ENCODE results near the gene ZNRF2. TPM values are rescaled to one million over a fixed set of nuclear protein-coding genes. Genes with fewer than 3 reads are reported as not detected.

Gene ZNRF2
- total and polyA plus RNA-seq, 2 of the 4 experiments (the other 2 are of a cell fraction), result 0.31 to 0.54 TPM

- Histone ChIP-seq H3K56ac (ENCODE audit: extremely low read depth, insufficient read depth, low read length) (no peak overlapping the region), H2BK120ac (ENCODE audit: low read depth, low read length) (no peak overlapping the region), H4K8ac (ENCODE audit: low read depth in 2 of 2, low read length in 2 of 2) (no peak overlapping the region), H4K20me1 (ENCODE audit: insufficient read depth, low read length) (no peaks in the 10 kb centered on the region), H4K5ac (ENCODE audit: low read depth, low read length) (no peak overlapping the region), H3K27ac (ENCODE audit: insufficient read depth, low read length) (no peak overlapping the region), H2BK20ac (ENCODE audit: low read depth, low read length) (no peak overlapping the region), H3K9ac (ENCODE audit: low read depth, low read length) (no peak overlapping the region), H3K4me2 (ENCODE audit: low read depth, low read length) (no peak overlapping the region), H3K9me3 (ENCODE audit: control insufficient read depth, insufficient read depth, low read length) (no peaks in the 10 kb centered on the region), H3K9me1 (ENCODE audit: insufficient read depth, low read length) (no peaks in the 10 kb centered on the region), H3K14ac (replicated peaks; ENCODE audit: low read depth, low read length) (no peak overlapping the region), H2AFZ (replicated peaks; ENCODE audit: low read length, poor library complexity) (no peak overlapping the region), H3K4me3 (ENCODE audit: insufficient read depth, low read depth, low read length) (no peak overlapping the region), H3K23ac (ENCODE audit: low read depth, low read length) (no peak overlapping the region), H3K36me3 (ENCODE audit: control insufficient read depth, insufficient read depth, low read length) (no peaks in the 10 kb centered on the region), H3K18ac (ENCODE audit: low read depth, low read length) (no peak overlapping the region), H2BK15ac (ENCODE audit: low read depth, low read length) (no peak overlapping the region), H3K4ac (ENCODE audit: low read depth, low read length) (no peak overlapping the region), H2AK5ac (ENCODE audit: low read depth, low read length) (no peak overlapping the region), H3K79me1 (ENCODE audit: low read depth in 1 of 2, low read length in 2 of 2) (no peaks in the 10 kb centered on the region; a peak in 2 of 4 replicates), H2AK9ac (replicated peaks; ENCODE audit: low read depth, low read length, poor library complexity) (no peak overlapping the region), H3K4me1 (ENCODE audit: control insufficient read depth, insufficient read depth, low read length) (no peaks in the 10 kb centered on the region), H2BK5ac (ENCODE audit: low read depth, low read length, poor library complexity, severe bottlenecking) (no peak overlapping the region), H3K27me3 (ENCODE audit: control insufficient read depth, insufficient read depth, low read length) (no peaks in the 10 kb centered on the region), H4K91ac (ENCODE audit: insufficient read depth, low read depth, low read length) (no peak overlapping the region)
- in situ Hi-C loops (cut with MboI; ENCODE audit: low sequenced_read_pairs) (no loop called here), dilution Hi-C loops (cut with HindIII; ENCODE audit: low sequenced_read_pairs, unreplicated experiment) (no loop called here), intact Hi-C loops (cut with micrococcal nuclease) (no loop called here)
- ChIA-PET POLR2A (ENCODE audit: unreplicated experiment) (no interaction called here), CTCF (no interaction called here)
- TF ChIP-seq POLR2A (IDR thresholded peaks at IDR 0.05; ENCODE audit: low read depth, low read length) (no peak), CTCF (conservative IDR thresholded peaks at IDR 0.05; ENCODE audit: low read depth, low read length) (no peak), CEBPB (IDR thresholded peaks at IDR 0.05; ENCODE audit: low read depth, low read length) (no peak), RFX5 (IDR thresholded peaks at IDR 0.05; ENCODE audit: low read depth, low read length) (no peak), MXI1 (IDR thresholded peaks at IDR 0.05; ENCODE audit: borderline replicate concordance, low read depth, low read length) (no peak), NFE2L2 (IDR thresholded peaks at IDR 0.05; ENCODE audit: low read depth, low read length) (no peak), BHLHE40 (IDR thresholded peaks at IDR 0.05; ENCODE audit: low read depth, low read length) (no peak), MAFK (IDR thresholded peaks at IDR 0.05; ENCODE audit: low read depth, low read length) (no peak), CHD1 (IDR thresholded peaks at IDR 0.05; ENCODE audit: low read depth, low read length) (no peak), USF2 (IDR thresholded peaks at IDR 0.05; ENCODE audit: low read depth, low read length) (no peak), MAZ (IDR thresholded peaks at IDR 0.05; ENCODE audit: borderline replicate concordance, low read depth, low read length) (no peak), FOS (IDR thresholded peaks at IDR 0.05; ENCODE audit: low read depth, low read length) (no peak), RAD21 (IDR thresholded peaks at IDR 0.05; ENCODE audit: low read length) (no peak), SMC3 (IDR thresholded peaks at IDR 0.05; ENCODE audit: low read depth, low read length) (no peak), RCOR1 (IDR thresholded peaks at IDR 0.05; ENCODE audit: insufficient replicate concordance, low read length) (no peak)
- TF ChIP-seq, protein P1, sequence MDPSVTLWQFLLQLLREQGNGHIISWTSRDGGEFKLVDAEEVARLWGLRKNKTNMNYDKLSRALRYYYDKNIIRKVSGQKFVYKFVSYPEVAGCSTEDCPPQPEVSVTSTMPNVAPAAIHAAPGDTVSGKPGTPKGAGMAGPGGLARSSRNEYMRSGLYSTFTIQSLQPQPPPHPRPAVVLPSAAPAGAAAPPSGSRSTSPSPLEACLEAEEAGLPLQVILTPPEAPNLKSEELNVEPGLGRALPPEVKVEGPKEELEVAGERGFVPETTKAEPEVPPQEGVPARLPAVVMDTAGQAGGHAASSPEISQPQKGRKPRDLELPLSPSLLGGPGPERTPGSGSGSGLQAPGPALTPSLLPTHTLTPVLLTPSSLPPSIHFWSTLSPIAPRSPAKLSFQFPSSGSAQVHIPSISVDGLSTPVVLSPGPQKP (IDR thresholded peaks at IDR 0.05; ENCODE audit: borderline replicate concordance, low read depth, low read length), result no peak
- no CpG with 5 or more reads among the region's 1 CpG for WGBS, 2 experiments (ENCODE audit: extremely low coverage in 2 of 2, insufficient read length in 1 of 2)
- DNase-seq (no peak), ATAC-seq (ENCODE audit: low read depth) (no peak)
- no TSS peak for BruUV-seq (replicated peaks)
These were observed 19.1 kb downstream of the ZNRF2 start for GRCh38 chr7:30303312-30304039.

Data from IMR-90 (cell line).